GM21737 (cell line): Measurements from ENCODE around the gene MAN1A1.
"Not testable (repeated sequence)": the region's sequence is repeated elsewhere in the genome, so short reads cannot be mapped to it uniquely, and the experiment has no call there.

Experiments
- ATAC-seq: cut with Tn5 transposase; IDR thresholded peaks from one replicate; pipeline ENCODE4 v1.9.1; 2021; ENCODE audit warnings: mild to moderate bottlenecking, moderate library complexity; ENCODE audit not compliant: unreplicated experiment

The MAN1A1 gene

GRCh38 chr6:119174879-119175817 lies 174.4 kb downstream of the MAN1A1 start:
- ATAC-seq = no peak

GRCh38 chr6:119174085-119174445 lies 175.5 kb downstream of the MAN1A1 start:
- ATAC-seq = no peak

- ATAC-seq = no peak
Measured at GRCh38 chr6:119173249-119174084, 176.1 kb downstream of the MAN1A1 start.

- no peak for ATAC-seq
Measured at GRCh38 chr6:119172824-119173223, 176.7 kb downstream of the MAN1A1 start.

- no peak for ATAC-seq
Measured at GRCh38 chr6:119171864-119172588, 177.5 kb downstream of the MAN1A1 start.

- no peak for ATAC-seq
Measured at GRCh38 chr6:119171088-119171841, 178.3 kb downstream of the MAN1A1 start.

GRCh38 chr6:119170447-119171087 lies 179.0 kb downstream of the MAN1A1 start:
- no peak for ATAC-seq

- no peak for ATAC-seq
Measured at GRCh38 chr6:119170103-119170446, 179.5 kb downstream of the MAN1A1 start.

- not testable (repeated sequence) for ATAC-seq
Measured at GRCh38 chr6:119169355-119169754, 180.2 kb downstream of the MAN1A1 start.

- ATAC-seq = no peak
Measured at GRCh38 chr6:119166024-119166784, 183.4 kb downstream of the MAN1A1 start.

GRCh38 chr6:119163006-119163405 lies 186.6 kb downstream of the MAN1A1 start:
- ATAC-seq = no peak

- peak; percentile 77 for ATAC-seq
Measured at GRCh38 chr6:119162134-119162775, 187.3 kb downstream of the MAN1A1 start.

- ATAC-seq = no peak
Measured at GRCh38 chr6:119161438-119161837, 188.1 kb downstream of the MAN1A1 start.

- no peak for ATAC-seq
Measured at GRCh38 chr6:119160911-119161310, 188.7 kb downstream of the MAN1A1 start.

GRCh38 chr6:119158057-119158848 lies 191.3 kb downstream of the MAN1A1 start:
- no peak for ATAC-seq

- no peak for ATAC-seq
Measured at GRCh38 chr6:119157506-119157815, 192.1 kb downstream of the MAN1A1 start.

- ATAC-seq = no peak
Measured at GRCh38 chr6:119156757-119157505, 192.6 kb downstream of the MAN1A1 start.
